Dedifferentiated amniotic fluid mesenchymal stem cell (primary cell): ENCODE data around the gene DRD3.

Experiments
- DNase-seq: peaks from one replicate; pipeline ENCODE4 v3.0.0-alpha.2; 2016; ENCODE audit errors: extremely low spot score

DRD3 gene

GRCh38 chr3:114178770-114179368, at the start of gene DRD3:
Gene DRD3, minus strand, starts transcription at chr3:114179052. Its CDS starts 7,060 bp downstream, at chr3:114171992.
- no peak for DNase-seq

DNA sequence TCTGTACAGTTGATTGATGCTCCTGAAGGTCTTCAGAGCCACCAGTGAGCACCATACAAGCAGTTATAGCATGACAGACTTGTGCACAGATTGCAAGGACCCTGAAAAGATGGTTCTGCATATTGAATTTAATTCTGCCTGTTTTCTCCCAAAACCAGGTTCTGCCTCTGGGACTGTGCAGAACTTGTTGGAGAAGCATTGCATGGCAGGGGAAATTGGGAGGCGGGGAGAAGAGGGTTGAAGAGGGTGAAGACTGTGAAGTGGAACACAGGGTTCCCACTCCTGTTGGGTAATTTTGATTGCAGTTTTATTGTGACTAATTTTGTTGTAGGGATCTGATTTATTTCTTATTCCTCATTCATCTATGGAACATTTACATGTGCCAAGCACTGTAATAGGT, 48.2 kb upstream of the DRD3 start:
- DNase-seq = no peak

- DNase-seq = no peak
Observed at GRCh38 chr3:114226313-114226712, 47.5 kb upstream of the DRD3 start.

GRCh38 chr3:114223143-114223542, 44.3 kb upstream of the DRD3 start:
- DNase-seq = no peak

DNA sequence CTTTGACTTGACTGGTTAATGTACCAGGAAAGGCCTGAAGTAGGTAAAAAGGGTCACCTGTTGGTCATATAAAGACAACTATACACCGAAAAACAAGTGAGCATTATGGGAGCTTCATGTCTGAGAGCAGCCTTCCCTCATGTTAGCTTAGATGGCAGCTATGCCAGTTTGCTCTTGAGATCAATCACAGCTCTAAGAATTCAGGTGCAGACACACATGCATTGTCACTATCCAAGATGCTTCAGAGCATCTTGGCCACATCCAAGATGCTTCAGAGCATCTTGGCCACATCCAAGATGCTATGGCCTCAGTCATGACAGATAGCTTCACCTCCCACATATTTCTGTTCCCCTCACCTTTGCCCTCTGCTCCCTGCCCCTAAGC, 43.0 kb upstream of the DRD3 start:
- DNase-seq = no peak

GRCh38 chr3:114221165-114221880, 42.5 kb upstream of the DRD3 start:
- no peak for DNase-seq

- DNase-seq = no peak
Observed at GRCh38 chr3:114219741-114220140, 40.9 kb upstream of the DRD3 start.

DNA sequence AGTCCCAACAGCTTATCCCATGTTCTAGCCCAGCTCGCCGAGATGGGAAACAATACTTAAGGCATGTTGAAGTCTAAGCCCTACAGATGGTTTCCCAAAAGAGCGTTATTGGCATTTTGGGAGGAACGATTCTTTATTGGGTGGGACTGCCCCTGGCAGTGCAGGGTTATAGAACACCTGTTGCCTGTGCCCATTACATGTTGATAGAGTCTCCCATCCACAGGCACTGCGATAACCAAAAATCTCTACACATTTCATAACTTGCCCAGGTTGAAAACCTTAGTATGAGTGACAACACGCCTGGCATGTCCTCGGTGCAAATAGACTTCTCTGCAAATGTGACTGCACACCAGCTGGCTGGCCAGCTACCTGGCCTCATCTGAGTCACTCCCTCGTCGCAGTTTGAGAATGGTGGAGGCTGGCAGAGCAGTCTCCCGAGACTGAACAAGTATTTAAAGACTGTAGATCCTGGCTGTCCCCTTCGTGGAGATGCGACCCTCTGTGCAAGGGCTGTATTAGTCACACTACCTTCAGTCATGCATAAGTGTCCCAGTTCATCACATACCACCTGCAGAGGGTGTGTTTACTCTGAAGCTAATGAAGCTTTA, 39.8 kb upstream of the DRD3 start:
- DNase-seq = no peak

DNA sequence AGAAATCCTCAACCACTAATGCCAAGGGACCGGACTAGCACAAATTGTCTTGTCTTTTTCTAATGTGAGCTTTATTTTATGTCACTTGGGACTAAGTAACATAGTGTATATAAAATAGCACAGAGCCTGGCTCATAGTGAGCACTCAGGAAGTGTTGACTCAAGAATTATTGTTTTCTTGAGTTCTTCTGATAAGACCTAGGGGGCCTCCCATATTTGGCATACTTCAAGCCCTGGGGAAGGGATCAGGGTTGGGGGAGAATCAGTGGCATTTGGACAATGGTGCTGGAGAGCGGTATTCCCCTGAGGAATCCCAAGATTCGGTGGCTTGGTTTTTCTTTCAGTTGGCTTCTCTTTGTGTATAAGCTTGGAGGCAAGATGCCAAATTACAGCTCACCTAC, 39.2 kb upstream of the DRD3 start:
- DNase-seq = no peak

DNA sequence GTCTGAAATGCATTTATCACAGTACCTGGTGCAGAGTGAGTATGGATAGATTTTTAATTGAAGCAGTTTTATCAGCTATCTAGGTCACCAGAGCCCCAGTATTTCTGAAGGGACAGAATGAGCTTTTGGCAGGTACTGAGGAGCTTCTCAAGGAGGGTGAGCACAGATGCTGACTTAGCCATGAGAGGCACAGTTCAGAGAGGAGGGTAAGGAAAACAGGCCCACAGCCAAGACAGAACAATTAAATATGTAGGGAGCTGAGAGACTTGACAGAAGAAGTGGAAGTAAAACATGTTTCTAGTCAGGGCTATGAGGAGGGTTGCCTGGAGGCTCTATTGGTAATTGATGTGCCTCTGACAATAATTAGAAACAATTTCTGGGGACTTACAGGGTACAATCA, 38.4 kb upstream of the DRD3 start:
- DNase-seq = no peak

DNA sequence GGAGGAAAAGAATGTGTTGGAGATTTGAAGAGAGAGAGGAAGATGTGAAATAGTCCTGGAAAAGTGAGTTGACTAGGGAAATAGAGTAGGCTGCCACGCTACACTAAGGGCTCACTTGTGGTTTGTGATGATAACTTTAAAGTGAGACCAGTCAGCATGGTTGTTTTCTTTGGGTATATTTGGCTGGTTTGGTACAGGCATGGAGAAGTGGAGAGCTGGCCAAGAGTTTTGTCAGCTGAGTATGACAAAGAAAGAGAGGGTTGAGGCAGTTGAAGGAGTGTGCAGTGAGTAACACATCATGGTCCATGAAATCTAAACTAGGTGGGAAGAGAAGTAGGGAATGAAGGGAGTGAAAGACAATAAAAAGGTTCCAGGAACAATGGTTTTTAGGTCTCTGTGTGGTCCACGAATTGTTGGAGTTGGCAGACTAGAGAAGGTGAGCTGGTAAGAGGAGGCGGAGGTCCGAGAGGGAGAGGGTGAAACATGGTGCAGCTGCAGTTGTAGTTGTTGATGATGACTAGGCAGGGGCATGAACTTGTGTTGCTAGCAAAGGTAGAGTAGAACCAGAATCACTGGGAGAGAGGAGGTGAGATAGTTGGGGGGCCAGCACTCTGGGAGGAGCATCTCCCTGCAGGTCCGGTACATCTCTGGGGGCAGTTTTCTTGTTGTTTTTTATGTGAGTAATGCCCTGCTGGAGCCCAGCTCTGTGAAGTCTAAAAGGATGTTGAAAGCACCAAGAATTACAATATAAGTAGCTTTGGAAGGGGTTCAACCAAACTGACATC, 37.5 kb upstream of the DRD3 start:
- DNase-seq = no peak

DNA sequence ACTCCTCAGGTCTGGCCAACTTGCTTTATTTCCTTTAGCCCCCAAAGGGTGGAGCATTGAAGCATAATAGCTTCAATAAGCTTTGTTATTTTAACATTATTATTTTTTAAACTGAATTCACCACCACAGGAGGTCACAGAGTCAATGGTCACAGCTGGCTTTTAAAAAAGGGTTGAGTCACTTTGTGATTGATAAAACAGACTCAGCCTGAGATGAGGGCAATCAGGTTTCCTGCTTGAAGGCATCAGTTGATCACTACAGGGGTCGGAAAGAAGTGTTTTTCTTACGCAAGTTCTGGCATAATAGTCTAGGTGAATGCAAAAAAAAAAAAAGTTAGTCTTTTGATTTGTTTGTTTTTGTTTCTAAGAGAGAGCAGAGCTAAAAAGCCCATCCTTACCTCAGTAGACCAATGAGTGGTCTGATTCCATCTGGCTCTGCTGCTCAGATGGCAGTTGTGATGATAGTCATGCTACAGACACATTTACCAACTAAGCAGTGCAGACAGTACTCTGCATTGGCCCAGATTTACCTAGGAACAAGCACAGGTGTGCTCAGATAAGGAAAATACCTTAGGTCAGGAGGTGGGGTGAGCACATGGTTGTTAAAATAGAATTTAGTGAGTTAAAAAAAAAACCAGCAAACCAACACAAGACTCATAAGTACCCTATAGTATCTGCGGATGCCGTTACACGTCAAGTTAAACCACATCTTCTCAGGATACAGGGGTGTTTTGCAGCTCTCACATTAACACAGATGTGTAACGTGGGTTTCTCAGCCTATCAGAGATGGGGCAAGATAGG, 35.9 kb upstream of the DRD3 start:
- no peak for DNase-seq

GRCh38 chr3:114213627-114214541, 35.0 kb upstream of the DRD3 start:
- DNase-seq = no peak

- DNase-seq = no peak
Observed at GRCh38 chr3:114213292-114213626, 34.4 kb upstream of the DRD3 start.

GRCh38 chr3:114212646-114213045, 33.8 kb upstream of the DRD3 start:
- DNase-seq = no peak

- no peak for DNase-seq
Observed at GRCh38 chr3:114207768-114208167, 28.9 kb upstream of the DRD3 start.

DNA sequence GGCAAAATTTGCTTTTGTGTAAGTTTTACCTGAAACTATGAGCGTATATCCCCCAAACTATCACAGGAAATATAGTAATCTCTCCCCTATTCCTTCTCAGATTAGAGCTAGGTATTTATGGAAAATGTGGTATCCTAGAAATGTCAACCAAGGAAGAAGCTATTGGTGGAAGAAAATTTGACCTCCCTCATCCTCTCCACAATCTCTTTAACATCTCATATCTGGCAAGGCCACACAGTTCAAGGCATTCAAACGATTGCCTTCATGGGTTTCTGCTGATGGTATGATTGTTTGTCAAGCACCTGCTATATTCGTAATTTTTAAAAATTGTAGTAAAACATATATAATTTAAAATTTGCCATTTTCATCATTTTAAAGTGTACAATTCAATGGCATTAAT, 27.5 kb upstream of the DRD3 start:
- no peak for DNase-seq

DNA sequence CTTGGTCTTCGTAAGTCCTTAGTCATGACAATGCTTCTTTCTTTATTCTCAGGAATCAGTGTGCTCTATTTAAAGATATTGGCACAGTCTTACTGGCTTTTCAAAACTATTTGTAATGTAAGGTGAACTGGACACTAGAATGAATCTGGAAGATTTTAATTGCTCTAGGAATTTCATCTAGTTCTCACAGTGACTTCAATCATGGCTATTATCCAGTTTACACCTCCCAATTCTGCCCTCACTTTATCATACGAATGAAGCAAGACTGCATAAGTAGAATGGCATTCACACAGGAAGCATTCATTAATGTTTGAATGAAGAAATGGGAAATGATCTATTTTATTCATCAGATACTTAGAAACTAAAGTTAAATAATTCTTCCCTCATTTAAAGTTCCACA, 26.7 kb upstream of the DRD3 start:
- no peak for DNase-seq

DNA sequence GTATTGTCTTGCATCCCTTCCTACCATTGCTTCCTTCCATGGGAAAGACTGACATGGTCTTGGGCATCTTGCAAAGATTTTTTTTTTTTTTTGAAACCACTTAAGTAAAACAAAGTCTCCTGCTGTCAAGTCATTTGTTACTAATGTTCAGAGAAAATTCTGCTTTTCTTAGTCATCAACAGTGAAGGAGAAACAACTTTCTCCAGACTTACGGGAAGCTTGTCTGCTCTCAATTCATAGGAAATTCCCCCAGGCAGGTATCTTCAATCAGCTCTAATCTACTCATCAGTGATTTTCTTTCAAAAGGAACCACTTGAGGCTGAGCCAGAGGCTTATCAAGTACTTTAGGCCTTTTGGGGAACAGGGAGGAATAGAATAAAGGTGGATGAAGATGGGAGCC, 15.9 kb upstream of the DRD3 start:
- DNase-seq = no peak

DNA sequence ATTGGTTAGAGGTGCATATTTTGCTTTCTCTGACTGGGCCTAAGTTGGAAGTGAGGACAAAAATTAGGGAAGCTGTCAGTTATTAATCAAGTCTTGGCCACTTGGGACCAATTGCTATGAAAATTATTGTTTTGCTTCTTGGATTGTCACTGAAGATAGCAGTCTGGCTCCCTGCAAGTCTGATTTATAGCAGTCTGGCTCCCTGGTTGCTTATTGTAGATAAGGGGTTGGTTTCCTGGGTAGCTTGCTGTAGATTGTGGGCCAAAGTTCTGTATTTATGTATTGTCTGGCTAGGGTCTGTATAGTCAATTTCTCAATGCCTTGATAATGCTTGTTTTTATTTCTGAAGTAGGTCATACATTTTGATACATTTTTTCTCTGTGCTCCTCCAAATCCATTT, 13.3 kb upstream of the DRD3 start:
- DNase-seq = no peak

- no peak for DNase-seq
Observed at GRCh38 chr3:114186501-114186900, 7.6 kb upstream of the DRD3 start.
